Measurements from ENCODE around the gene HGD. TPM values are rescaled to one million over a fixed set of nuclear protein-coding genes. Genes with fewer than 3 reads are reported as not detected.
A peak's percentile ranks its signal among the peaks of the same experiment; 100 is the strongest.

HGD gene
- total and polyA plus RNA-seq, 2 of the 13 experiments (the other 11 are each of a cell fraction or from before 2014, with no cell fraction given) = 265 to 398 TPM

DNA sequence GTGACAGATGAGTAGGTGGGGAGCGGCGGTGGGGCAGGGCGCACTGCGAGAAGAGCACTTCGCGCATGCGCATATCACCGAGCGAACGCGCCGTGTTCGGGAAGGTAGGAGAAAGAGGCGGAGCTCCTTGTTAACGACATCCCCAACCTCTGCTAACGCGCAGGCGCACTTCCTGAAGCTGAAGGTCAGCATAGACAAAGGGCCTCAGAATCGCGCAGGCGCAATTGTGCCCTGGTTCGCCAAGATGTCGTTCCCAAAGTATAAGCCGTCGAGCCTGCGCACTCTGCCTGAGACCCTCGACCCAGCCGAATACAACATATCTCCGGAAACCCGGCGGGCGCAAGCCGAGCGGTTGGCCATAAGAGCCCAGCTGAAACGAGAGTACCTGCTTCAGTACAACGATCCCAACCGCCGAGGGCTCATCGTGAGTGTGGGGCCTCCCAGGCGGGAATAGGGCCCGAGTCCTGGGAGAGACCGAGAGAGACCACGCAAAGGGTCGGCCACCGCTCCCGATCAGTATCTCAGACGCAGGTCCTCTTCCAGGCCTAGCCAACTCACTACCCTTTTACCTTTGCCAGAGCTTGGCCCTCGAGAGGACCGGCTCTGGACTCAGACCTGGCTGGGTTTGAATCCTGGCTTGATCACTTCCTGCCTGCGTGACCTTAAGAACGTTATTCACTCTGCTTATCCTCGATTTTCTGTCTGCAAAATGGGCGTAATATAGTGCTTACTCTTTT lies 85.8 kb downstream of the HGD start, which contains the start of gene NDUFB4 (continued):
- TF ChIP-seq, protein P1, sequence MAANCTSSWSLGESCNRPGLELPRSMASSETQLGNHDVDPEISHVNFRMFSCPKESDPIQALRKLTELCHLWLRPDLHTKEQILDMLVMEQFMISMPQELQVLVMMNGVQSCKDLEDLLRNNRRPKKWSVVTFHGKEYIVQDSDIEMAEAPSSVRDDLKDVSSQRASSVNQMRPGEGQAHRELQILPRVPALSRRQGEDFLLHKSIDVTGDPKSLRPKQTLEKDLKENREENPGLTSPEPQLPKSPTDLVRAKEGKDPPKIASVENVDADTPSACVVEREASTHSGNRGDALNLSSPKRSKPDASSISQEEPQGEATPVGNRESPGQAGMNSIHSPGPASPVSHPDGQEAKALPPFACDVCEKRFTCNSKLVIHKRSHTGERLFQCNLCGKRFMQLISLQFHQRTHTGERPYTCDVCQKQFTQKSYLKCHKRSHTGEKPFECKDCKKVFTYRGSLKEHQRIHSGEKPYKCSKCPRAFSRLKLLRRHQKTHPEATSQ (CRISPR knock-in tag; IDR thresholded peaks at IDR 0.05; ENCODE audit: borderline replicate concordance) = 0 out of 2 replicates have a peak, but pooled peaks have one; percentile 52
- no peak for TF ChIP-seq NCOA1 (CRISPR knock-in tag; IDR thresholded peaks at IDR 0.05)
- TF ChIP-seq, protein P2, sequence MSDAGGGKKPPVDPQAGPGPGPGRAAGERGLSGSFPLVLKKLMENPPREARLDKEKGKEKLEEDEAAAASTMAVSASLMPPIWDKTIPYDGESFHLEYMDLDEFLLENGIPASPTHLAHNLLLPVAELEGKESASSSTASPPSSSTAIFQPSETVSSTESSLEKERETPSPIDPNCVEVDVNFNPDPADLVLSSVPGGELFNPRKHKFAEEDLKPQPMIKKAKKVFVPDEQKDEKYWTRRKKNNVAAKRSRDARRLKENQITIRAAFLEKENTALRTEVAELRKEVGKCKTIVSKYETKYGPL (CRISPR knock-in tag; IDR thresholded peaks at IDR 0.05) = no peak
- TF ChIP-seq, protein P3, sequence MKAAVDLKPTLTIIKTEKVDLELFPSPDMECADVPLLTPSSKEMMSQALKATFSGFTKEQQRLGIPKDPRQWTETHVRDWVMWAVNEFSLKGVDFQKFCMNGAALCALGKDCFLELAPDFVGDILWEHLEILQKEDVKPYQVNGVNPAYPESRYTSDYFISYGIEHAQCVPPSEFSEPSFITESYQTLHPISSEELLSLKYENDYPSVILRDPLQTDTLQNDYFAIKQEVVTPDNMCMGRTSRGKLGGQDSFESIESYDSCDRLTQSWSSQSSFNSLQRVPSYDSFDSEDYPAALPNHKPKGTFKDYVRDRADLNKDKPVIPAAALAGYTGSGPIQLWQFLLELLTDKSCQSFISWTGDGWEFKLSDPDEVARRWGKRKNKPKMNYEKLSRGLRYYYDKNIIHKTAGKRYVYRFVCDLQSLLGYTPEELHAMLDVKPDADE (CRISPR knock-in tag; IDR thresholded peaks at IDR 0.05) = no peak
- no peak for TF ChIP-seq MLLT10 (CRISPR knock-in tag; IDR thresholded peaks at IDR 0.05)
- no peak for TF ChIP-seq MZF1 (CRISPR knock-in tag; IDR thresholded peaks at IDR 0.05; ENCODE audit: borderline replicate concordance)
- TF ChIP-seq, protein P4, sequence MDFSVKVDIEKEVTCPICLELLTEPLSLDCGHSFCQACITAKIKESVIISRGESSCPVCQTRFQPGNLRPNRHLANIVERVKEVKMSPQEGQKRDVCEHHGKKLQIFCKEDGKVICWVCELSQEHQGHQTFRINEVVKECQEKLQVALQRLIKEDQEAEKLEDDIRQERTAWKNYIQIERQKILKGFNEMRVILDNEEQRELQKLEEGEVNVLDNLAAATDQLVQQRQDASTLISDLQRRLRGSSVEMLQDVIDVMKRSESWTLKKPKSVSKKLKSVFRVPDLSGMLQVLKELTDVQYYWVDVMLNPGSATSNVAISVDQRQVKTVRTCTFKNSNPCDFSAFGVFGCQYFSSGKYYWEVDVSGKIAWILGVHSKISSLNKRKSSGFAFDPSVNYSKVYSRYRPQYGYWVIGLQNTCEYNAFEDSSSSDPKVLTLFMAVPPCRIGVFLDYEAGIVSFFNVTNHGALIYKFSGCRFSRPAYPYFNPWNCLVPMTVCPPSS (IDR thresholded peaks at IDR 0.05) = no peak
- TF ChIP-seq, protein P5, sequence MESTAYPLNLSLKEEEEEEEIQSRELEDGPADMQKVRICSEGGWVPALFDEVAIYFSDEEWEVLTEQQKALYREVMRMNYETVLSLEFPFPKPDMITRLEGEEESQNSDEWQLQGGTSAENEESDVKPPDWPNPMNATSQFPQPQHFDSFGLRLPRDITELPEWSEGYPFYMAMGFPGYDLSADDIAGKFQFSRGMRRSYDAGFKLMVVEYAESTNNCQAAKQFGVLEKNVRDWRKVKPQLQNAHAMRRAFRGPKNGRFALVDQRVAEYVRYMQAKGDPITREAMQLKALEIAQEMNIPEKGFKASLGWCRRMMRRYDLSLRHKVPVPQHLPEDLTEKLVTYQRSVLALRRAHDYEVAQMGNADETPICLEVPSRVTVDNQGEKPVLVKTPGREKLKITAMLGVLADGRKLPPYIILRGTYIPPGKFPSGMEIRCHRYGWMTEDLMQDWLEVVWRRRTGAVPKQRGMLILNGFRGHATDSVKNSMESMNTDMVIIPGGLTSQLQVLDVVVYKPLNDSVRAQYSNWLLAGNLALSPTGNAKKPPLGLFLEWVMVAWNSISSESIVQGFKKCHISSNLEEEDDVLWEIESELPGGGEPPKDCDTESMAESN (CRISPR knock-in tag; conservative IDR thresholded peaks at IDR 0.05) = no peak
- TF ChIP-seq ZNF761 (CRISPR knock-in tag; conservative IDR thresholded peaks at IDR 0.05) = no peak
- TF ChIP-seq, protein P6, sequence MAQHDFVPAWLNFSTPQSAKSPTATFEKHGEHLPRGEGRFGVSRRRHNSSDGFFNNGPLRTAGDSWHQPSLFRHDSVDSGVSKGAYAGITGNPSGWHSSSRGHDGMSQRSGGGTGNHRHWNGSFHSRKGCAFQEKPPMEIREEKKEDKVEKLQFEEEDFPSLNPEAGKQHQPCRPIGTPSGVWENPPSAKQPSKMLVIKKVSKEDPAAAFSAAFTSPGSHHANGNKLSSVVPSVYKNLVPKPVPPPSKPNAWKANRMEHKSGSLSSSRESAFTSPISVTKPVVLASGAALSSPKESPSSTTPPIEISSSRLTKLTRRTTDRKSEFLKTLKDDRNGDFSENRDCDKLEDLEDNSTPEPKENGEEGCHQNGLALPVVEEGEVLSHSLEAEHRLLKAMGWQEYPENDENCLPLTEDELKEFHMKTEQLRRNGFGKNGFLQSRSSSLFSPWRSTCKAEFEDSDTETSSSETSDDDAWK (CRISPR knock-in tag; IDR thresholded peaks at IDR 0.05) = no peak
- TF ChIP-seq SAFB2 (CRISPR knock-in tag; IDR thresholded peaks at IDR 0.05; ENCODE audit: borderline replicate concordance, low read depth) = no peak
- TF ChIP-seq ZNF44 (CRISPR knock-in tag; IDR thresholded peaks at IDR 0.05) = peak; percentile 69; the same call in 1 of the 2 replicates
- no peak for TF ChIP-seq SATB2 (CRISPR knock-in tag; IDR thresholded peaks at IDR 0.05)
- TF ChIP-seq, protein P7, sequence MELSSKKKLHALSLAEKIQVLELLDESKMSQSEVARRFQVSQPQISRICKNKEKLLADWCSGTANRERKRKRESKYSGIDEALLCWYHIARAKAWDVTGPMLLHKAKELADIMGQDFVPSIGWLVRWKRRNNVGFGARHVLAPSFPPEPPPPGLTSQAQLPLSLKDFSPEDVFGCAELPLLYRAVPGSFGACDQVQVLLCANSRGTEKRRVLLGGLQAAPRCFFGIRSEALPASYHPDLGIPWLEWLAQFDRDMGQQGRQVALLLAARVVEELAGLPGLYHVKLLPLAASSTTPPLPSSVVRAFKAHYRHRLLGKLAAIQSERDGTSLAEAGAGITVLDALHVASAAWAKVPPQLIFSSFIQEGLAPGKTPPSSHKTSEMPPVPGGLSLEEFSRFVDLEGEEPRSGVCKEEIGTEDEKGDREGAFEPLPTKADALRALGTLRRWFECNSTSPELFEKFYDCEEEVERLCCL (CRISPR knock-in tag; IDR thresholded peaks at IDR 0.05; ENCODE audit: borderline replicate concordance) = no peak
- TF ChIP-seq ZNF510 (CRISPR knock-in tag; IDR thresholded peaks at IDR 0.05; ENCODE audit: low read depth) = 0 out of 2 replicates have a peak, but pooled peaks have one; percentile 66
- TF ChIP-seq AHR (CRISPR knock-in tag; IDR thresholded peaks at IDR 0.05) = no peak
- TF ChIP-seq, protein P8, sequence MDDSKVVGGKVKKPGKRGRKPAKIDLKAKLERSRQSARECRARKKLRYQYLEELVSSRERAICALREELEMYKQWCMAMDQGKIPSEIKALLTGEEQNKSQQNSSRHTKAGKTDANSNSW (CRISPR knock-in tag; IDR thresholded peaks at IDR 0.05; ENCODE audit: borderline replicate concordance) = no peak
- TF ChIP-seq, protein P9, sequence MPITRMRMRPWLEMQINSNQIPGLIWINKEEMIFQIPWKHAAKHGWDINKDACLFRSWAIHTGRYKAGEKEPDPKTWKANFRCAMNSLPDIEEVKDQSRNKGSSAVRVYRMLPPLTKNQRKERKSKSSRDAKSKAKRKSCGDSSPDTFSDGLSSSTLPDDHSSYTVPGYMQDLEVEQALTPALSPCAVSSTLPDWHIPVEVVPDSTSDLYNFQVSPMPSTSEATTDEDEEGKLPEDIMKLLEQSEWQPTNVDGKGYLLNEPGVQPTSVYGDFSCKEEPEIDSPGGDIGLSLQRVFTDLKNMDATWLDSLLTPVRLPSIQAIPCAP (CRISPR knock-in tag; IDR thresholded peaks at IDR 0.05; ENCODE audit: low read depth) = no peak

All from HepG2 (cell line).